ENCODE results near the gene BCL11B.

The BCL11B gene

GRCh38 chr14:99155173-99156089, 116.6 kb downstream of the BCL11B start:
- DNase-seq, result no peak

- DNase-seq, result no peak
Observed at GRCh38 chr14:99150236-99150635, 121.8 kb downstream of the BCL11B start.

- DNase-seq, result no peak
Observed at GRCh38 chr14:99148861-99149610, 123.0 kb downstream of the BCL11B start.

DNA sequence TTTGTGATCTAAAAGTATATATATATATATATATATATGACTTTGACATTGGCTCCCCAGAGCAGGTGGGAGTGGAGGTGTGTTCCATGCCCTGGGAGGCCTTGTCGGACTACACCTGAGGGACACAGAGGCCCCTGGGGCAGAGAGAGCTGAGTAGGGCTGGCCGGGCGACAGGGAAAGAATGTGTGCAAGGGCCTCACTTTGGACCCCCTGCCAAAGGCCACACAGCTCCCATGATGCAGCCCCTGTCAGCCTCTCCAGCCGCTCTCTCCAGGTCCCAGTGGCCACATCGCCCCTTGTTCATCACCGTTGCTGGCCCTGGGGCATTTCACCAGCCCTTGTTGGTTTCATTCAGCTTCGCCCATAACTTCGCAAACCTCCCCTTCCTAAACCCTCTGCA, 123.9 kb downstream of the BCL11B start:
- no peak for DNase-seq

- DNase-seq, result no peak
Observed at GRCh38 chr14:99147366-99147740, 124.6 kb downstream of the BCL11B start.

DNA sequence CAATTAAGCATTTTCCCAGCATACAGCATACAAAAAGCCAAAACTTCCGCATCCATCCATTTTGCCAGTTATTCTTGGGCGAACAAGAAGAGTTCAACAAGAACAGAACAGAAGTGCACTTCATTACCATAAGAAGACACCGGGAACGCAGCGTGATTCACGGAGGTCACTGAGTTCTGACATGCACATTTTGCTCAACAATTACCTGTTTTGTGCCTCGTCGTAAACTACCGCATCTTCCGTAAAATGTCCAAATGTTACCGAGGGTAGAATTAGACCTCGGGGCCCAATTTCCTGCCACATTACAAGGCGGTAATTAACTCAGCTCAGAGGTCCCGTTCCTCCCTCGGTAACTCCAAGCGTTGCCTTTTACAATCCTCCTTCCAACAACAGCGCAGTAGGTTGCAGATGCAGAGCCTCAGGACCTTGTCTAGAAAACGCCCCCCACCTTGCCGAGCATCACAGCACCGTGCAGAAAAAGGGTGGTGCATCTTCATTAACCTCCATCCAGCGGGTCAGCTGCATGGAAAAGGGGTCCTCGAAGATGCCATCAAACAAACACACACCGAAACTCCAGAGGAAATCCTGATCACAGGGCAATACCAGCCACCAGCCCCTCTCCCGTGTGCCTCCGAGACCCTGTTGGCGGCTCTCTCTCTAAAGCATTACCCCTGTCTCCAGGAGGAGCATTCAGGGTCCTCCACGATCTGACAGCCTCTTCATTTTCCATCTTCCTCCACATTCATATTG, 125.2 kb downstream of the BCL11B start:
- DNase-seq, result no peak

DNA sequence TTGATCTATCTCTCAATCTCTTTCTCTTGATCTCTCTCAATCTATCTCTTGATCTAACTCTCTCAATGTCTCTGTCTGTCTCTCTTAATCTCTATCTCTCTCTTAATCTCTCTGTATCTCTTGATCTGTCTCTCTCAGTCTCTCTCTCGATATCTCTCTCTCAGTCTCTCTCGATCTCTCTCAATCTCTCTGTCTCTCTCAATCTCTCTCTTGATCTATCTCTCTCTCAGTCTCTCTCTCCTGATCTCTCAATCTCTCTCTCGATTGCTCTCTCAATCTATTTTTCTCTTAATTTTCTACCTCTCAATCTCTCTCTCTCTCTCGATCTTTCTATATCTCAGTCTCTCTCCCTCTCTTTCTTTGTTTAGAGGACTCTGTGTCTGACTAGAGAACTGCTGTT, 126.7 kb downstream of the BCL11B start:
- DNase-seq, result no peak

GRCh38 chr14:99143793-99144192, 128.2 kb downstream of the BCL11B start:
- no peak for DNase-seq

GRCh38 chr14:99143126-99143525, 128.9 kb downstream of the BCL11B start:
- DNase-seq, result no peak

DNA sequence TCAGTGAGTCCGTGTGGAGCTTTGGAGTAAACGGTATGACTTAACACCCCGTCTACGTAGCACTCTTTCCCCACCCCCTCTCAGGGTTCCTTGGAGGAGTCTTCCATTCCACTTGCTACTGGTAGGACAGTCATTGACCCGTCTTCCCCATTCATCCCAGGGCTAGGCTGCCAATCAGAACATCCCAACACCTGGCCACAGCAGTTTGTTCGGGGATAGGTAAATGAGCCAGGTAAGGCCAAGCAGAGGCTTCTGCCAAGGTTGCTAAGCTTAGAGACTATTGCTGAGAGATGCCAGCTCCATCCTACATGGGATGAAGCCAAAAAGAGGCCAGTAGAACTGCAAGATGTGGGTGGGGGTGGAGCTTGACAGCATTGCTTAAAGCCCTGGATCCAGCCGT, 130.8 kb downstream of the BCL11B start:
- no peak for DNase-seq

DNA sequence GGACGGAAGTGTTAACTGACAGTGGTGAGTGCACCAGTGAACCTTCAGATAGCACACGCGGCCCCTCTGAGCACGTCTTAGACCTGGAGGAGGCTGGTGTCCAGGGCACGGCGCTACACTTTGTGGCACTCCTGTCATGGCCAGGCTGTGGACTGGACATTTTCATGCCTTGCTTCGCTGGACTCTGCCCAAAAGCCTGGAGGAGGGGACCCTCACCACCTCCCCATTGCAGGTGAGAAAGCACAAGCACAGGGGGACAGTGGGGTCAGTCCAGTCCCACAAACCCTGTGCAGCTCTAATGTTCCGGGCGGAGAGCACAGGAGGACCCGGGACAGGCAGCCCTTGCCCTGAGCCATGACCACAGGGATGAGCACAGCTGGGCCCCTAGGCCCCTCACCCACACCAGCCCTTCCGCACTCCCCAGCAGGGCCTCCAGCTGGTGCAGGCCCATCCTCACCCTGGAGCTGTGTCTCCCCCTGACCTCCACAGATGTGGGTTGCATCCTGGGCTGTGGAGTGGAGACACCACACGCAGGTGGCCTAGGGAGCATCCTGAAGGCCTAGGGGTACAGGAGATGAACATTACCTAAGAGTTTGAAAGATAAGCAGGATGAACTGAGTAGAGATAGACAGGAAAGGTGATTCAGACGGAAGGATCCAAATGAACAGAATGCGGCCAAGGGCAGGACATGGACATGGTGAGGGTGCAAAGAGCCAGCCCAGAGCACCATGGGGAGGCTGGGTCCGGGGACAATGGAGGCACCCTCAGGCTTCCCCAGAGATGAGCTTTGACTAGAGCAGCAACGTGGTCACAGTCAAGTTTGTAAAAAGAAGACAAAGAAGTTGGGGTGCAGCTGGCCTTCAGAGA, 132.8 kb downstream of the BCL11B start:
- DNase-seq, result no peak

GRCh38 chr14:99137913-99138571, 134.0 kb downstream of the BCL11B start:
- no peak for DNase-seq

DNA sequence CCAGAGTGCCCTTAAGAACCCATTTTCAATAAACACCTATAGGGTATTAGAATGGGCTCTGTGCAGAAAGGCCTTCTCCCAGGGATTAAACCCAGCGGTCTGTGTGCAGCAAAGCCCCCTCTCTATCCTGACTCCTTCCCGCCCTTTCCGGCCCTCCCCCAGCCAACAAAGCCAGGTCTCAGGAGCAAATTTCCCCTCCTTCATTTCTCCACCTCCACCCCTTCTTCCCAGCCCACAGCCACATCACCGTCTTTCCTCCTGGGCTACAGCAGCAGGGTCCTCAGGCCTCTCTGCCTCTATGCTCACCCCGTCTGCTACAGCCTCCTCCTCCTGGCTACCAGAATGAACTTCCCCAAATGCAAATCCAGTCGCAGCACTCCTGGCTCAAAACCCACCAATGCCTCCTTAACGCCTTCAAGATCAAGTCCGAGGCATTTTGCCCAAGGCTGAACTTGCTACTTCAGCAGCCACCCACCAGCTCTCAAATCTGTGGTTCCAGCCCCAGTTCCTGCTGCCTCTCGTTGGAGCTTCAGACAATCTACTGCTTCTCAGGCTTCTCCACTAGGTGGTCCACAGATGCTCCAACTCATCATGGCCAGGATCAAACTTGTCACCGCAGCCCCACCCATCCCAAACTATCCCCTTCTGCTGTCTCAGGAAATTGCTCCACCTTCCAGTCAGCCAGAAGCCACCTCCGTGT, 134.8 kb downstream of the BCL11B start:
- DNase-seq, result no peak

GRCh38 chr14:99136401-99136800, 135.6 kb downstream of the BCL11B start:
- DNase-seq, result no peak

- DNase-seq, result no peak
Observed at GRCh38 chr14:99136047-99136400, 136.0 kb downstream of the BCL11B start.

DNA sequence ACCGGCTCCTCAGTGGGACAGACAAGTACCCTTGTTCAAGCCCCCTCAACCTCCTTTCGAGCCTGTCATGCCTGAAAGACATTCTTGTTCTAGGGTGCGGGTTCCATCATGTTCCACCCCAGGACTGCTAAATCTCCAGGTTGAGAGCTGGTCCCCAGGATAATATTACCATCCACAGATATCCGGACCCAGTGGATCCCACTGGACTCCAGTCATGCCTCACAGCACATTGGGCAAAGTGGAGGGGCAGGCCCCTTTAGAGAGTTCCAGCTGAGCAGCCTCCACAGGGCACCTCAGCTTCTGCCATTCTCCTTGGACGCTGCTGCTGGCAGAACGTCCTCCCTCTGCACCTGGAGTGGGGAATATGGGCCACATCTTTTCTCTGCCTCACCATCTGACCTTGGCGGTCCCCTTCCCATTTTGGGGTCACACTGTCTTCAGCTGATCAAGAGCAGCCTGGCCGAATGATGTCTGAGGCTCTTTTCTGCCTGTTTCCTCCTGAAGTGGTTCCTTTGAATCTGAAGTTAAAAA, 137.4 kb downstream of the BCL11B start:
- no peak for DNase-seq

DNA sequence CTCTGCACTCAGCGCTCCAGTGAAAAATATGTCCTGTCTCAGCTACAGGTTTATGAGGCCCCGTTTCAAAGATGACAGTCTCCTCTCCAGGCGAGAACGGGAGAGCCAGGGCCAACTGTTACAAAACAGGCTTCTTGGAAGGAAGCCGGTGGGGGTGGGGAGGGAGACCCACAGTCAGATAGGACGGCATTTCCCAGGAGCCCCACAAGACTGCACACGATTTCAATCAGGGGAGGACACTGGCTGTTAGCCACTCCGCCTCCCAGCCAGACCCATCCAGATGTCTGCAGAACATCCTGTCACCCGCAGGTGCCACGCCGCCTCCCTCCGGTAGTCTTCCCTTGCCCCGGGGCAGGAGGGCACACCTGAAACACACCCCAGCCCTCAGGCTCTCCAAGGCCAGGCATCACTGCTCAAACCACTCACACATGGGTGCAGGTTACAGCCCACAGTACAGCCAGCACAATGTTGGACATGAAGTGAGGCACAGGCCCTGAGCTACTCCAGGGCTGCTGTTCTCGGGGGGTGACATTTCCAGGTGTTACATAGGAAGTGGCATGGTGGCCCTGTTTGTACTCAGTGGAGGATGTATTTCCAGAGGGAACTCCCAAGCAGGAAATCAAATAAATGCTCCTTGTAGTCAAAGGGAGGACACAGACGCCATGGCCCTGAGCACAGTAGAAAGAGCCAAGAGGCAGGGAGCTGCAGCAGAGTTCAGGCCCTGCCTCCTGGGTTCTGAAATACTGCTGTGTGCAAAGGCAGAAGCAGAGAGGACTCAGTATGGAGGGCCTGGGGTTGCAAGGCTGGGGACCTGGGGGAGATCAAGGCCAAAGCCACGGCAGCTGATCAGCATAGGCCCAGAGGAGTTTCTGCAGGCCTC, 138.1 kb downstream of the BCL11B start:
- DNase-seq, result no peak

- DNase-seq, result no peak
Observed at GRCh38 chr14:99132821-99133635, 139.0 kb downstream of the BCL11B start.

GRCh38 chr14:99131632-99132271, 140.2 kb downstream of the BCL11B start:
- no peak for DNase-seq

Data from NCI-H1417 treated with DMSO at 0.1 percent for 48 hours (cell line).